GM23338 (cell line): ENCODE results near the gene KCNH8.

Experiments used
- EZH2 ChIP-seq: fragments of 200-600 bp; sonication (generic); IDR thresholded peaks from one replicate; pipeline ENCODE4 v1.8.0; 2017; ENCODE audit warnings: antibody characterized with exemption, mild to moderate bottlenecking, low read depth; ENCODE audit not compliant: unreplicated experiment
- EZH2phosphoT487 ChIP-seq: fragments of 200-600 bp; sonication (generic); IDR thresholded peaks from one replicate; pipeline ENCODE4 v1.8.1; 2018; ENCODE audit warnings: antibody characterized with exemption; ENCODE audit not compliant: unreplicated experiment
- ZNF331 ChIP-seq: fragments of 250-450 bp; sonication (Bioruptor Pico); IDR thresholded peaks from 2 replicates; pipeline ENCODE4 v1.5.0; 2020; ENCODE audit warnings: low read depth, mild to moderate bottlenecking, moderate library complexity
- TF ChIP-seq, protein P1 (sequence below), 2 experiments: fragments of 200-600 bp in 1 of 2; sonication (generic) in 1 of 2; conservative IDR thresholded peaks; 2 replicates each; pipeline versions ENCODE4 v1.5.1 to v1.6.1; 2016 to 2017; ENCODE audit warnings: antibody characterized with exemption in 2 of 2, low read depth in 2 of 2, mild to moderate bottlenecking in 2 of 2, moderate library complexity in 1 of 2

DNA sequence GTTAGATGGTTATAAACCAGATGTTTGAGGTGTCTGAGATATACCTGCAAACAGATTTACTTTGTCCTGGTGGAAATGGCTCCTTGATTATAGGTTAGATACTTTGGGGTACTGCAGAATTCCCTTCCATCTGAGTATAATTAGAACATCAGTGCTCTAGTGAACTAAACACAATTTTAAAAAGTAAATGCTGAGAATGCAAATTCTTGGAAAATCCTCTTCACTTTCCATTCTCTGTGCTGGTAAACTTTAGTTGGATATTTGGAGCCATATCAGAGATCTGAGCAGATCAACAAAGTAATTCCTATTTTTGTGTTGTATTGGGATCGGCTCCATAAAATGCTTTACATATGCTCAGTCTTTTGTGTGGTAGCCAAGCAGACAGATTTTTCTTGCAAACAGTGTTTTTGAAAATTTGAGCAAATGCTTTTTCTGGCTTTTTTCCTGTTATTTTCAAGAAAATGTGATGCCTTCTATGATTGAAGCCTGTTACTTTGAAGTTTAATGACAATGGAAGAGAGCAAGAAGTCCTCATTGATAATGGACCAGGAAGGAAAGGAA, 37.9 kb upstream of the KCNH8 start:
- TF ChIP-seq, protein P1, sequence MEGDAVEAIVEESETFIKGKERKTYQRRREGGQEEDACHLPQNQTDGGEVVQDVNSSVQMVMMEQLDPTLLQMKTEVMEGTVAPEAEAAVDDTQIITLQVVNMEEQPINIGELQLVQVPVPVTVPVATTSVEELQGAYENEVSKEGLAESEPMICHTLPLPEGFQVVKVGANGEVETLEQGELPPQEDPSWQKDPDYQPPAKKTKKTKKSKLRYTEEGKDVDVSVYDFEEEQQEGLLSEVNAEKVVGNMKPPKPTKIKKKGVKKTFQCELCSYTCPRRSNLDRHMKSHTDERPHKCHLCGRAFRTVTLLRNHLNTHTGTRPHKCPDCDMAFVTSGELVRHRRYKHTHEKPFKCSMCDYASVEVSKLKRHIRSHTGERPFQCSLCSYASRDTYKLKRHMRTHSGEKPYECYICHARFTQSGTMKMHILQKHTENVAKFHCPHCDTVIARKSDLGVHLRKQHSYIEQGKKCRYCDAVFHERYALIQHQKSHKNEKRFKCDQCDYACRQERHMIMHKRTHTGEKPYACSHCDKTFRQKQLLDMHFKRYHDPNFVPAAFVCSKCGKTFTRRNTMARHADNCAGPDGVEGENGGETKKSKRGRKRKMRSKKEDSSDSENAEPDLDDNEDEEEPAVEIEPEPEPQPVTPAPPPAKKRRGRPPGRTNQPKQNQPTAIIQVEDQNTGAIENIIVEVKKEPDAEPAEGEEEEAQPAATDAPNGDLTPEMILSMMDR (conservative IDR thresholded peaks at IDR 0.05; ENCODE audit: low read depth in 2 of 2) = no peak
- TF ChIP-seq ZNF331 (CRISPR knock-in tag) (no peak), EZH2phosphoT487 (no peak), EZH2 (no peak)
